CD4-positive, alpha-beta T cell treated with Interferon gamma for 1 hour (primary cell): ENCODE results near the gene TRIM25.

Source experiments
- DNase-seq: peaks from one replicate; pipeline ENCODE4 v3.0.0-alpha.2; 2020

TRIM25 gene

DNA sequence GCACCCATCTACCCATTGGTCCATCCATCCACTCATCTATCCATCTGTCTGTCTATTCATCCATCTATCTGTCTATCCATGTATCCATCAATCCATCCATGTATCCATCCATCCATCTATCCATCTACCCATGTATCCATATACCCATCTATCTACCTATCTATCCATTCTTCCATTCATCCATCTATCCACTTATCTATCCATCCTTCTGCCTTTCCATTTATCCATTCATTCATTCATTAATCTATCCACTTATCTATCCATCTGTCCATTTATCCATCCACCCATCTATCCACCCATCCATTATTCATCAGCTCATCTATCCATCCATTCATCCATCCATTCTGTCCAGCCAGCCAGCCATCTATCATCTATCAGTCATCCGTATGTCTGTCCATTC is 21.5 kb downstream of the TRIM25 start:
- DNase-seq, result no peak

GRCh38 chr17:56891751-56892150 is 22.1 kb downstream of the TRIM25 start:
- peak; percentile 39 for DNase-seq

DNA sequence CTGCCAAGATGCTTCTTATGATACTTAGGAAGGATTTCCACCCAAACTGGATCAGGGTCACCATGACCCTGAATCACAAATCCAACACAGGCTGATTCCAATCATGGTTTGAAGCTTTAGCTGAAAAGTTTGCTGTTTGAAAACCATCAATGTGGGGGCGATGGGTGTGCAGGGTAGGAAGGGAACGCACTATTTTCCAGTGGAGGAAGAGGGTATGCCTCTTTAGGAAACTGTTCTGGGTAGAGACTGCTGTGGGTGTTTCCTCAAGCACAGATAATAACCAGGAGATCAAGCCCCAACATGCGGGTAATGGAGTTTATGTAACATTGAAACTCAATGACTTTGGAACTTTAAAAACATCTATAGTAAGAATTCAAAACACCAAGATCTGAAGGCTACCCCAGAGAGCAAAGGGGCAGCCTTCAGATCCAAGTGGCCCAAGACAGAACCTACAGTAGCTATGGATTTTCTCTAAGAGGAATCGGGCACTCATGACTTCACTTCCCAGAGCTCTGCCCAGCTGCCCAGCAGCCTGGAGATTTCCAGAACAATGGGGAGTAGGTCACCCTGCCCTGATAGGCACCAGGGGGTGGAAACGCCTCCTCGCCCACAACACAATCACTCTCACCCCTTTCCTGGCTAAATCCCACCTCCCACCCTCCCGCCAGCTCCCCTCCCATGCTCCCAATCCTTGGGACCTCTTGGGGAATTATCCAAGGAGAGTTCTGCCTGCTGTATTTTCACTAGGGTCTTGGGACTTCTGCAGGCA is 22.8 kb downstream of the TRIM25 start:
- DNase-seq, result no peak

DNA sequence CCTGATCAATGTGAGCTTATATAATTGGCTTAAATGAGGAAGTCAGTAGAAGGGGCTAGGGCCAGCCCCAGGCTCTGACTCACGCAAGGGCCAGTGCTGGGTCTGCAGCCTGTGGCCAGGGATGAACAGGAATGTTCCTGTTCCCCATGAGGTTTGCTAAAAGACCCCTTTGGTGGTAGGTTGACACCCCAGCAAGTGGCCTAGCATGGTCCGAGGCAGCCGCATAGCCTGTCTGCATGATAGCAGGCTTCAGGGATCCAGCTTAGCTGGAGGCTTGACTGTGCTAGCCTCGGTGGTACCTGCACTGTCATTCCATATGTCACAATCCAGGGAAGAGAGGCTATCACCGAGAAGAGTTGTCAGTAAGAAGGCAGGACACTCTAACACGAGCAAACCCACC is 23.5 kb downstream of the TRIM25 start:
- no peak for DNase-seq

DNA sequence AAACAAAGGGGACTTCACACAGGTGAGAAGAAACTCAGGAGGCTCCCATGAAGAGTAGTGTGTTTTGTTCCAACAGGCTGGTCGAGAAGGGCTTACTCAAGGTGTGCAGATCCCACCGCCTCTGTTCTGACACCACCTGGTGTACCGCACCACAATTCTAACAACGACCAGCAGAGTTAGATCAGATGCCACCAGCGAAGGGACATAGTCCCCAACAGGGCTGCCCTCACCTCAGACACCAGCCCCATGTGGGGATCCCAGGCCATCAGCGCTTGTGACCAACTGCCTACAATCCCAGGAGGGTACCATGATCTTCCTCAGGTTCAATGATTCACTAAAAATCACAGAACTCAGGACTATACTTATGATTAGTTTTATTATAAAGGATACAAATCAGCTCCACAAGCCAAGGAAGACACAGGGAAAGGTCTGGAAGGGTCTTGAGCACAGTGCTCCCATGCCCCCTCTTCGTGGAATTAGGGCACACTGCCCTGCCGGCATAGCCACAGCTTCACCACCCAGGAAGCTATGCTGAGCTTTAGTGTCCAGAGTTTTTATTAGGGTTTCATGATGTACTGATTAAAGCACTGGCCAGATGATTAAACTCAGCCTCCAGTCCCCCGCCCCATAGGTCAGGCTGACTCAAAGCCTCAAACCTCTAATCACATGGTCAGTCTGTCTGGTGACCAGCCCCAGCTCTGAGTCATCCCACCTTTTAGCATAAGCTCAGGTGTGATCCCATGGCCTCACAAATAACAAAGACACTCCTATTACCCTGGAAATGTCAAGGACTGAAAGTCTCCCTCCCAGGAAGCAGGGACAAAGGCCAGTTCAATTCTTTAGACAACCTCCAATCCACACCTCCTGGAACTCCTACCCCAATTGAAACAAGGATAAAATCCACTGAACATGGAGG is 26.0 kb downstream of the TRIM25 start:
- no peak for DNase-seq

DNA sequence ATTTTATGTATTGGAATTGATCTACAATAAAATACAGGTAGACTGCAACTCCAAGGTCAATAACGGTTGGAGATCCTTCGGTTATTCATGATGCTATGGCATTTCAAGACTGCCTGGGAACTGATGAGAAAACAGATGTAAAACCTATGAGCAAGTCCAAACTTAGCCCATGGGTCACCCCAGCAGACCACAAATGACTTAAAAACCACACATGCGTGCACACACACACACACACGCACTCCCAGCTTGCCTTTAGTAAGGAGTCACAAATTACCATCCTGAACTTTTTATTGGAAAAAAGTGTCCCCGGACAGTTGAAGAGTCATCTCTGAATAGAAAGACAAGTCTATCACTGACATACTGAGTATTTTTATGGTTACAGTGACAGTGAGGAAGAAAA is 26.7 kb downstream of the TRIM25 start:
- DNase-seq, result no peak

DNA sequence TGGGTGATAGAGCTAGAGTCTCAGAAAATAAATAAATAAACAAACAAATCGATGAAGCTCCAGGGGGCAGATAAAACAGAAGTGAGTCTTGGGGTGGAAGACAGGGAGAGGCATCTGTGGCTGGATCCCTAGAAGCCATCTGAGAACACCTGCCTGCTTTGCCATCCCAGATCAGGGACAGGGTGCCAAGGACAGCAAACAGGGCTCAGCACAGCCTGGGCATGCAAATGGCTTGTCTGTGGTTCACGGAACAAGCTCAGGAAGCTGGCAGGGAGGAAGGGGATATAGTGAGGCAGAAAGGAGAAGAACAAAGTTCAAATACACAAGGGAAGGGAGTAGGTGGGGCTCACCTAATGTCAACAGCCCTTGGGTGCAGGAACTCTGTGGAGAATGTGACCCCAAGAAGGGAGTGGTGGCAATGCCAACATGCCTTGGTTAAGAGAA is 27.5 kb downstream of the TRIM25 start:
- DNase-seq, result no peak

DNA sequence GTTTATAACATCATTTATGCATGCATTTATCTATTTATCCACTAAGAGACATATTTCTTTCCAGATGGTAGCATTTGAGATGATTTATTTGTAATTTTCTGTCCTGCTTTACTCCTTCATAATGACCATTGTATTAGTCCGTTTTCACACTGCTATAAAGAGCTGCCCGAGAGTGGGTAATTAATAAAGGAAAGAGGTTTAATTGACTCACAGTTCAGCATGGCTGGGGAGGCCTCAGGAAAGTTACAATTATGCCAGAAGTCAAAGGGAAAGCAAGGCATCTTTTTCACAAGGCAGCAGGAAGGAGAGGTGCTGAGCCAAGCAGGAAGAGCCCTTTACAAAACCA is 28.6 kb downstream of the TRIM25 start:
- DNase-seq, result no peak

DNA sequence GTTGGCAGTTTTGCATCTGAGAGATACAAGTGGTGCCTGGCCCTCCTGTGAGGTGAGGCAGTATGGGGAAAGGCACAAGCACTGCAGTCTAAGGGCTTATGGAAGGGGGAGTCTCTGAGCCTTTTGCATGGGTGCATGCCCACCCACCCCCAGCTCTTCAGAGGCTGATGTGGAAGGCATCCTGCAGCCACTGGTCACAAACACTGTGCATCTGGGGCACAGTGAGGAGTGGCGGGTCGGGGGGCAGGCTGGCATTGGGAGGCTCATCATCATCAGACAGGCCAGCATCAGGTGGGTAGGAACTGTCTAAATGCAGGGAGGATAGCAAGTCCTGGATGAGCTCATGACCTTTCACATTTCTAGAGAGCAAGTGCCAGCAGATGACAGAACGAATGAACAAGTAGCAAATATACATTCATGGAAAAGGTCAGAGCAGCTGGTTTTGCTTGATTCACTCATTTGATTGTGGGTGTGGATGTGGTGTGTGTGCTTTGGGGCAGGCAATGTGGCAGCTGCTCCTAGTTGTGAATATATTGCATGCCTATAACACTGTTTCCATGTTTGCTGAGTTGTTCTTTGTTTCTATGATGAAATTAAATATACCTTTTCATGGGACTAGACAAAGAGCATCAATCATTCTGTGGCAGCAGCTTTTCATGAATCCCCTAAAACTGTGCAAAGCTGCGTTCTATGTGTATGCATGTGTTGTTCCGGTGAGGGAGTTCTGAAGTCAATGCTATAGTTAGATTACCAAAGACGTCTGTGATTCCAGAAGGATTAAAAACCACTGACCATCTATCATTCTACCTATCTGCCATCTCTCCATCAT is 29.2 kb downstream of the TRIM25 start:
- no peak for DNase-seq

- no peak for DNase-seq
Measured at GRCh38 chr17:56883616-56884015, 30.2 kb downstream of the TRIM25 start.

GRCh38 chr17:56881685-56882295 is 32.1 kb downstream of the TRIM25 start:
- DNase-seq, result no peak

DNA sequence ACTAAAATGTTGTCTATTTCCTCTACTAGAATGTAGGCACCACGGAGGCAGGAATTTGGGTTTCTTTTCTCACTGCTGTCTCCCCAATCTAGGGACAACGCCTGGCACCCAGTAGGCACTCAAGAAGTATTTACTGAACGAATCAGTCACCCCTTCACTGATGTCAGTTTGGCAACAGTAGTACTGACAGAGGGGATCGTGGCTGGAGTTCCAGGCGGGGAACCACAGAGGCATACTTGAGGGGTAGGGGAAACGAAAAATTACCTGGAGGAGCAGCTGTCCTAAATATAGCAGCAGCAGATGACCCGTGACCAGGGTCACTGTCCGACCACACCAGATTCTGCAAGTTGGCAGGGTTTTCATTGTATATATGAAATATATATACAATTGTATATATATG is 33.3 kb downstream of the TRIM25 start:
- no peak for DNase-seq

- no peak for DNase-seq
Measured at GRCh38 chr17:56880133-56880532, 33.7 kb downstream of the TRIM25 start.

GRCh38 chr17:56879280-56879679 is 34.6 kb downstream of the TRIM25 start:
- DNase-seq, result no peak

- no peak for DNase-seq
Measured at GRCh38 chr17:56876766-56877179, 37.1 kb downstream of the TRIM25 start.

- no peak for DNase-seq
Measured at GRCh38 chr17:56870081-56870651, 43.7 kb downstream of the TRIM25 start.

GRCh38 chr17:56868716-56869115 is 45.1 kb downstream of the TRIM25 start:
- no peak for DNase-seq

GRCh38 chr17:56867948-56868376 is 45.9 kb downstream of the TRIM25 start:
- no peak for DNase-seq

DNA sequence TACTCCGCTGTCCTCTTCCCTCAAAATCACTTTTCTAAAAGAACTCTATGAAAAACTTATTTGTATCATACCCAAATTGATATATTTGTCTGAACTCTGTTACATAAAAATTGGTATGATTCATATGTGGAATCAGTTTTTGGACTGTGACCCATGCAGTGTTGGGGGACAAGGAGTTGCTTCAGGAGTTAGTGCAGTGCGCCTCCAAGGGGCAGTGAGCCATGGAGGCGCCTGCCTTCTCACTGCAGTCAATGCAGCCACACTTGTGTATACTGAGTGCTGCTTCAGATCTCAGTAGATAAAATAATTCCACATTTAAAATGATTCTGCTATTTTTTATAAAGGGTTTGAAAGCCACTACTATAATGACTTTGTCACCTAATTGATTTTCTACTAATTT is 47.4 kb downstream of the TRIM25 start:
- no peak for DNase-seq

DNA sequence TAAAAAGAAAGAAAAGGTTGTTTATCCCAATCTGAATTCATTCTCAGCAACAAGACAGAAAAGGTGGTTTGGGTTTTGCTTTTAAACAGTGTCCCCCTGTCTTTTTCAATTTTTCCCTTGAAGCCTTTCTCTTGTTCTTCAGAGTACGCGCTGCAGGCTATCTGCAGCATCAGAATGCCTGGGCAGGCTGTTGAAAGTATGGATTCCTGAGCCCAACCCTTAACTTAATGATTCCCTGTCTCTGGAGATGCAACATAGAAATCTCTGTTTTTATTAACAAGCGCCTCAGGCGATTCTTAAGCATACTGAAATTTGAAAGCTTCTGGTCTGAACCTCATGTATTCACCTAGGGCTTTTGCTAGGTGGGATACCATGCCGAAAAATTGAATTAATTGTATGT is 47.8 kb downstream of the TRIM25 start:
- no peak for DNase-seq

DNA sequence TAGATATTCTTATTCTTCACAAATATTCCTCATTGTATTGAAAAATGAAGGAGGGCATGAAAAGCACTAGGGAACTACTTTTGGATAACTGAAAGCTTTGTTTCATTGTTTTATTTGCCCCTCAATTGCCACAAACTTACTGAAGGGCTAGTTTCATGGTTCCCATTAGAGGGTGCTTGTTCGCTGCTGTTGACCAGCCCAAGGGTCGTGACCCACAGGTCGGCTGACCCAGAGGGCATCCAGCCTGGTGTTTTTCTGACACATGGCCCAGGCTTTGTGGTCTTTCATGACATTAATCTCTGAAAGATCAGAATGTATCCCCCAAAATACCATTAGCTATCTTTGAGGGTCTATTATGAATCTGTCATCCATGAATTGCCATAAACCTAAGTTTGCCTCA is 49.9 kb downstream of the TRIM25 start:
- no peak for DNase-seq

DNA sequence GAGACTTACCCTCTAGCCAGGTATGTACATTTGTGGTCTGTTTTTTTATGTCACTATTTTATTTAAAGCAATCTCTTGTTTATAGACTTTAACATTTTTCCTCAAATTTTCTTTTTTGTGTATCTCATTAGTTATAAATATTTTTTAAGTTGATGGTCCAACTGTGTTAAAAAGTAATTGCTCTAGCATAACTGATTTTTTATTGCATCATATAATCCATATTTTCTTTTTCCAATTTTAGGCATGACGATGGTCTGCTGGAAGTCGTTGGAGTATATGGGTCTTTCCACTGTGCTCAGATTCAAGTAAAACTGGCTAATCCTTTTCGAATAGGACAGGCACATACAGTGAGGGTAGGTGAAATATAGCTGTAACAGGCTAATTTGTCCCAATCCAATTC is 52.0 kb downstream of the TRIM25 start:
- no peak for DNase-seq
